GM19238 (cell line): Measurements from ENCODE around the gene DCAF7.

ENCODE experiments used
- DNase-seq: peaks from one replicate; pipeline ENCODE4 v3.0.0; 2011; ENCODE audit warnings: low spot score; ENCODE audit not compliant: insufficient read length

Gene DCAF7, protein sequence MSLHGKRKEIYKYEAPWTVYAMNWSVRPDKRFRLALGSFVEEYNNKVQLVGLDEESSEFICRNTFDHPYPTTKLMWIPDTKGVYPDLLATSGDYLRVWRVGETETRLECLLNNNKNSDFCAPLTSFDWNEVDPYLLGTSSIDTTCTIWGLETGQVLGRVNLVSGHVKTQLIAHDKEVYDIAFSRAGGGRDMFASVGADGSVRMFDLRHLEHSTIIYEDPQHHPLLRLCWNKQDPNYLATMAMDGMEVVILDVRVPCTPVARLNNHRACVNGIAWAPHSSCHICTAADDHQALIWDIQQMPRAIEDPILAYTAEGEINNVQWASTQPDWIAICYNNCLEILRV

GRCh38 chr17:63549946-63550816 lies at the start of gene DCAF7:
Gene DCAF7, plus strand, starts transcription at chr17:63550477. Its CDS starts 201 bp downstream, at chr17:63550678.
- DNase-seq, result peak; percentile 98

DNA sequence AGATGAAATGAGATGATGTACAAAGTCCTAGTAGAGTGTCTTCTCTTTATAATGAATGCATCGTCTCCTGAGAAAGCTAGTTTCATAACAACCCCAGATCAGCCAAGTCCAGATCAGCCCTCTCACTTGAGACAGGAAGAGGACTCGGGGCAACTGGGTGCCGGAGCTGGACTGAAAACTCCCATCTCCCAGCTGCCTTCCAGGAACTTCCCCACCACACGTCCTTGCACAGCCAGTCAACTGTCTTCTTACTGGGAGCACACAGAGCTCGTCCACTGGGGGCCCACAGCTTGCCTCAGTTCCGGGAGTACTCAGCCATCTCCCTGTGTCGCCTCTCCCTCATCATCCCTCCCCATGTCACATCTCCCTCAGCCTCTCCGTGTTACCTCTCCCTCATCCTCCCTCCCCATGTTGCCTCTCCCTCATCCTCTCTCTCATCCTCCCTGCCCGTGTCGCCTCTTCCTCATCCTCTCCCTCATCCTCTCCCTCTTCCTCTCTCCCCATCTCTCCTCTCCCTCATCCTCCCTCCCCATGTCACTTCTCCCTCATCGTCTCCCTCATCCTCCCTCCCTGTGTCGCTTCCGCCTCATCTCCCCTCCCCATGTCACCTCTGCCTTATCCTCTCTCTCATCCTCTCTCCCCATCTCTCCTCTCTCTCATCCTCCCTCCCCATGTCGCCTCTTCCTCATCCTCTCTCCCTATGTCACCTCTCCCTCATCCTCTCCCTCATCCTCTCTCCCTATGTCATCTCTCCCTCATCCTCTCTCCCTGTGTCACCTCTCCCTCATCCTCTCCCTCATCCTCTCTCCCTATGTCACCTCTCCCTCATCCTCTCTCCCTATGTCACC lies 49.5 kb upstream of the DCAF7 start:
- DNase-seq, result no peak

DNA sequence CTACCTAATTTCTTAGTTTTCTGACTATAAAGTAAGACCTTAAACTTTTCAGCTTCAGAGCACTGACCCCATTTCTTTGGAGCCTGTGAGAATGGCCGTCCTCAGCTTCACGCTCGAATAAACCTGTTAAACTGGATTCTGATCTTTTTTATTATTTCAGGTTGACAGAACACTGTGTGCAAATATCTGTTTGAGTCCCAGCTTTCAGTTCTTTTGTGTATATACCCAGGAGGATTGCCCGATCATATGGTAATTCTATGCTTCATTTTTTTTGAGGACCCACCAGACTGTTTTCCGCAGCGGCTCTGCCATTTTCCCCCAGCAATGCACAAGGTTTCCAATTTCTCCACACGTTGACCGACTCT lies 47.0 kb upstream of the DCAF7 start:
- no peak for DNase-seq

GRCh38 chr17:63504261-63504660 lies 46.0 kb upstream of the DCAF7 start:
- no peak for DNase-seq

DNA sequence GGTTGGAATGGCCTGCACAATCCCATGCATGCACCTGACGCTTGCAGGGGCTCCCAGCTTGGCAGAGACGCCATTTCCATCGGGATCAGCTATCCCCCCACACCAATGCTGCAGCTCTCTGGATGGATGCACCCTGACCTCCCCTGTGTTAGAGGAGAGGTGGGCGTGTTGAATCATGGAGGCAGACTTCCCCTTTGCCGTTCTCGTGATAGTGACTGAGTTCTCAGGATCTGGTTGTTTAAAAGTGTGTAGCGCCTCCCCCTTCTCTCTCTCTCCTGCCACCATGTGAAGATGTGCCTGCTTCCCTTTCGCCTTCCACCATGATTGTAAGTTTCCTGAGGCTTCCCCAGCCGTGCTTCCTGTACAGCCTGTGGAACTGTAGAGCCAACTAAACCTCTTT lies 44.9 kb upstream of the DCAF7 start:
- no peak for DNase-seq

DNA sequence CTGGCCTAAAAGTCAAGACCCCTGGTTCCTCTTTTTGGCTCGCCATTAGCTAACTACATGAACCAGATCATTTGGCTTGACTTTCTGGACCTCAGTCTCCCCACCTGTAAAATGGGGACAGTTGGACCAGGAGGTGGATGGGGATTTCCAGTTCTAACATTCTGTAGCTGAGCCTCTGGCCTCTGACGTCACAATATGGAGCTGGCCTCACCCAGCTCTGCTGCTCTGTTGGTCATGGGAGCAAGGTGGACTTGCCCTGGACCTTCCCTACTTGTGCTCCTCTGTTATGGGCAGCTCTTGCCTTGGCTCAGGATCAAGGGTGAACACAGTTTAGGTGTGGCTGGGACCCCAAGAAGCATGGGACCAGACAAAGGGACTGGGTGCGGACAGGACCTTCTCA lies 43.6 kb upstream of the DCAF7 start:
- no peak for DNase-seq

GRCh38 chr17:63511331-63511730 lies 38.9 kb upstream of the DCAF7 start:
- no peak for DNase-seq

DNA sequence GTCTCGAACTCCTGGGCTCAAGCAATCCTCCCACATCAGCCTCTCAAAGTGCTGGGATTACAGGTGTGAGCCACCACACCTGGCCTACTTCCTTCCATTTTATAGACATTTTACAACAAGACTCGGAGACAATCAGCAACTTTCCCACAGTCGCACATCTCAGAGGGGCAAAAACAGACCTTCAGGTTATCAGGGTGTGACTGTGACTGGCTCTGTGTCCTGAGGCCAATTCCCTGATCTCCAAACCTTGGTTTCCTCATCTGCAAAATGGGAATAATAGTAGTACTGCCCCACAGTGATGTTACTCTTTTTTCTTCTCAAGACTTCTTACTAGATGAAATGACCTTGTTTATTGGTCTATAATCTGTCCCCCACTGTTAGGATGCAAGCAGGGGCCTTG lies 37.9 kb upstream of the DCAF7 start:
- no peak for DNase-seq

GRCh38 chr17:63512896-63513644 lies 37.2 kb upstream of the DCAF7 start:
- no peak for DNase-seq

DNA sequence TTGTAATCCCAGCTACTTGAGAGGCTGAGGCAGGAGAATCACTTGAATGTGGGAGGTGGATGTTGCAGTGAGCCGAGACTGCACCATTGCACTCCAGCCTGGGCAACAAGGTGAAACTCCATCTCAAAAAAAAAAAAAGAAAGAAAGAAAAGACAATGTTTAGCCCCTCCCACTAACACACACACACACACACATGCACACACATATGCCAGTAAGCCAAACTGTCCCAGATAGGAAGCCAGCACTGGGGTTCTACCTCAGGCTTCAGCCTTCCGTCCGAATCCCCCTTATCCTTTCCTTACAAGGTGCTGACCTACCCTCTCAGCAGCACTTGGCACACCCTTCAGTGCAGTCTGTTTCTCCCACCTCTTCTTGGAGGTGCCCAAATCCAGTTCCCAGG lies 35.8 kb upstream of the DCAF7 start:
- no peak for DNase-seq

DNA sequence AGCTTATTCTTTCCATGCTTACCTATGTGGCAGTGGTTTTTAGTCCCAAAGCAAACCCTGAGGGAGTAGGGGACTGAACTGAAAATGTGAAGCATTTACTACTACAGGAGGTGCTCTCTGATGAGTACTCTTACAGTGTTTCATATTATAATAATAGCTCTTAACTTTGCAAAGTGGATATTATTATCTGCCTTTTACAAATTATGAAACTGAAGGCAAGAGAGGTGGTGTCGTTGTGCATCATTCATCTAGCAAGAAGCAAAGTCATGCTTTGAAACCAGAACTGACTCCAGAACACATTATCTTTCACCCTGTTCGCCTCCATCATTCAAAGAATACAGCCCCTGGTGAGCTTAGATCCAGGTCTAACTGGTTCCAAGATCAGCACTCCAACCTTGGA lies 35.3 kb upstream of the DCAF7 start:
- no peak for DNase-seq

- DNase-seq, result no peak
Observed at GRCh38 chr17:63515426-63515825, 34.9 kb upstream of the DCAF7 start.

- DNase-seq, result no peak
Observed at GRCh38 chr17:63516910-63517824, 33.1 kb upstream of the DCAF7 start.

GRCh38 chr17:63517825-63518534 lies 32.3 kb upstream of the DCAF7 start:
- DNase-seq, result no peak

DNA sequence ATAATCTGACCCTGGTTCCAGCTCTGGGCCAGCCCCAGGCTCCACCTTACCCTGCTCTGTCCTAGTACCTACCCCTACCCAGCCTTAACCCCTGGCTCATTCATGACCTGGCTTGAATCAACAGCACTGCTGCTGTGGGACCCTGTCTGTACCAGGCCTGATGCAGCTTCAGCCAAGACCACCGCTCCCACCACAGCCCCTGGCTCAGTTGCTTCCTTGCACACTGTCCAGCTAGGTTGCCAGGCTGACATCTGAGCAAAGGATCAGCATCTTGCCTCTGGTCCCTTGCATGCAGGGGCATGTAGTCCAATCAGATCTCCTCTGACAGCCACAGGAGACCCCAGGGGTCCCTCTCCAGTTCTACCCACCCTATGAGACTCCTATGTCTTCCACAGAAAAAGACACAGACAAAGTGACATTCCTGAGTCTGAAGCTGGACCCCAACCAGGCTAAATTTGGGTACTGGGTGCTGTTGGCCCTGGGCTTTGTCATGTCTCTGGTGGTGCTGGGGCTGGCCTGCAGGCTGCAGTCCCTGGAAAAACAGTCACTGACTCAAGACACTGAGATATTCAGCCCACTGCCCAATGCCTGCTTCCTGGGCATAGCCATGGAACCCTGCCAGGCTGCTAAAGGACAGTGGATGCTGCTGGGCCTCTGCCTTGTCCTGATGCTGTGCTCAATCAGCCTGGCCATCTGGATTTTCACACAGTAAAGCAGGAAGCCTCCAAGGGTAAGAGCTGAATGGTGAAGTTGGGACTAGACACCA lies 31.0 kb upstream of the DCAF7 start:
- no peak for DNase-seq

GRCh38 chr17:63519972-63520882 lies 30.1 kb upstream of the DCAF7 start:
- DNase-seq, result no peak

- DNase-seq, result no peak
Observed at GRCh38 chr17:63523253-63523855, 26.9 kb upstream of the DCAF7 start, which contains the start of gene KCNH6. Gene KCNH6, plus strand, starts transcription at chr17:63523358. Its CDS starts 56 bp downstream, at chr17:63523414.
